ENCODE data around the gene CMSS1. TPM values are rescaled to one million over a fixed set of nuclear protein-coding genes. Genes with fewer than 3 reads are reported as not detected.

The CMSS1 gene
- total and polyA plus RNA-seq, 2 of the 13 experiments (the other 11 are each of a cell fraction or from before 2014, with no cell fraction given) = 6.4 to 48.7 TPM

- TF ChIP-seq, protein P1, sequence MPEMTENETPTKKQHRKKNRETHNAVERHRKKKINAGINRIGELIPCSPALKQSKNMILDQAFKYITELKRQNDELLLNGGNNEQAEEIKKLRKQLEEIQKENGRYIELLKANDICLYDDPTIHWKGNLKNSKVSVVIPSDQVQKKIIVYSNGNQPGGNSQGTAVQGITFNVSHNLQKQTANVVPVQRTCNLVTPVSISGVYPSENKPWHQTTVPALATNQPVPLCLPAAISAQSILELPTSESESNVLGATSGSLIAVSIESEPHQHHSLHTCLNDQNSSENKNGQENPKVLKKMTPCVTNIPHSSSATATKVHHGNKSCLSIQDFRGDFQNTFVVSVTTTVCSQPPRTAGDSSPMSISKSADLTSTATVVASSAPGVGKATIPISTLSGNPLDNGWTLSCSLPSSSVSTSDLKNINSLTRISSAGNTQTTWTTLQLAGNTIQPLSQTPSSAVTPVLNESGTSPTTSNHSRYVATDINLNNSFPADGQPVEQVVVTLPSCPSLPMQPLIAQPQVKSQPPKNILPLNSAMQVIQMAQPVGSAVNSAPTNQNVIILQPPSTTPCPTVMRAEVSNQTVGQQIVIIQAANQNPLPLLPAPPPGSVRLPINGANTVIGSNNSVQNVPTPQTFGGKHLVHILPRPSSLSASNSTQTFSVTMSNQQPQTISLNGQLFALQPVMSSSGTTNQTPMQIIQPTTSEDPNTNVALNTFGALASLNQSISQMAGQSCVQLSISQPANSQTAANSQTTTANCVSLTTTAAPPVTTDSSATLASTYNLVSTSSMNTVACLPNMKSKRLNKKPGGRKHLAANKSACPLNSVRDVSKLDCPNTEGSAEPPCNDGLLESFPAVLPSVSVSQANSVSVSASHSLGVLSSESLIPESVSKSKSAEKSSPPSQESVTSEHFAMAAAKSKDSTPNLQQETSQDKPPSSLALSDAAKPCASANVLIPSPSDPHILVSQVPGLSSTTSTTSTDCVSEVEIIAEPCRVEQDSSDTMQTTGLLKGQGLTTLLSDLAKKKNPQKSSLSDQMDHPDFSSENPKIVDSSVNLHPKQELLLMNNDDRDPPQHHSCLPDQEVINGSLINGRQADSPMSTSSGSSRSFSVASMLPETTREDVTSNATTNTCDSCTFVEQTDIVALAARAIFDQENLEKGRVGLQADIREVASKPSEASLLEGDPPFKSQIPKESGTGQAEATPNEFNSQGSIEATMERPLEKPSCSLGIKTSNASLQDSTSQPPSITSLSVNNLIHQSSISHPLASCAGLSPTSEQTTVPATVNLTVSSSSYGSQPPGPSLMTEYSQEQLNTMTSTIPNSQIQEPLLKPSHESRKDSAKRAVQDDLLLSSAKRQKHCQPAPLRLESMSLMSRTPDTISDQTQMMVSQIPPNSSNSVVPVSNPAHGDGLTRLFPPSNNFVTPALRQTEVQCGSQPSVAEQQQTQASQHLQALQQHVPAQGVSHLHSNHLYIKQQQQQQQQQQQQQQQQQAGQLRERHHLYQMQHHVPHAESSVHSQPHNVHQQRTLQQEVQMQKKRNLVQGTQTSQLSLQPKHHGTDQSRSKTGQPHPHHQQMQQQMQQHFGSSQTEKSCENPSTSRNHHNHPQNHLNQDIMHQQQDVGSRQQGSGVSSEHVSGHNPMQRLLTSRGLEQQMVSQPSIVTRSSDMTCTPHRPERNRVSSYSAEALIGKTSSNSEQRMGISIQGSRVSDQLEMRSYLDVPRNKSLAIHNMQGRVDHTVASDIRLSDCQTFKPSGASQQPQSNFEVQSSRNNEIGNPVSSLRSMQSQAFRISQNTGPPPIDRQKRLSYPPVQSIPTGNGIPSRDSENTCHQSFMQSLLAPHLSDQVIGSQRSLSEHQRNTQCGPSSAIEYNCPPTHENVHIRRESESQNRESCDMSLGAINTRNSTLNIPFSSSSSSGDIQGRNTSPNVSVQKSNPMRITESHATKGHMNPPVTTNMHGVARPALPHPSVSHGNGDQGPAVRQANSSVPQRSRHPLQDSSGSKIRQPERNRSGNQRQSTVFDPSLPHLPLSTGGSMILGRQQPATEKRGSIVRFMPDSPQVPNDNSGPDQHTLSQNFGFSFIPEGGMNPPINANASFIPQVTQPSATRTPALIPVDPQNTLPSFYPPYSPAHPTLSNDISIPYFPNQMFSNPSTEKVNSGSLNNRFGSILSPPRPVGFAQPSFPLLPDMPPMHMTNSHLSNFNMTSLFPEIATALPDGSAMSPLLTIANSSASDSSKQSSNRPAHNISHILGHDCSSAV (CRISPR knock-in tag; IDR thresholded peaks at IDR 0.05; ENCODE audit: borderline replicate concordance) = no peak
- peak; percentile 70; the same call in 1 of the 2 replicates for TF ChIP-seq ARNTL (CRISPR knock-in tag; IDR thresholded peaks at IDR 0.05)
- no peak for TF ChIP-seq PLRG1 (conservative IDR thresholded peaks at IDR 0.05)
- no peak for TF ChIP-seq NFKBIZ (CRISPR knock-in tag; IDR thresholded peaks at IDR 0.05)
- peak; percentile 65; the same call in 1 of the 2 replicates for TF ChIP-seq ZNF292 (CRISPR knock-in tag; IDR thresholded peaks at IDR 0.05; ENCODE audit: borderline replicate concordance, low read depth)
- TF ChIP-seq SNRNP70 (IDR thresholded peaks at IDR 0.05; ENCODE audit: low read depth, low read length) = no peak
- TF ChIP-seq ZNF30 (CRISPR knock-in tag; IDR thresholded peaks at IDR 0.05) = peak; percentile 47; the same call in 1 of the 2 replicates
- TF ChIP-seq RFX3 (CRISPR knock-in tag; IDR thresholded peaks at IDR 0.05) = no peak
- TF ChIP-seq, protein P2, sequence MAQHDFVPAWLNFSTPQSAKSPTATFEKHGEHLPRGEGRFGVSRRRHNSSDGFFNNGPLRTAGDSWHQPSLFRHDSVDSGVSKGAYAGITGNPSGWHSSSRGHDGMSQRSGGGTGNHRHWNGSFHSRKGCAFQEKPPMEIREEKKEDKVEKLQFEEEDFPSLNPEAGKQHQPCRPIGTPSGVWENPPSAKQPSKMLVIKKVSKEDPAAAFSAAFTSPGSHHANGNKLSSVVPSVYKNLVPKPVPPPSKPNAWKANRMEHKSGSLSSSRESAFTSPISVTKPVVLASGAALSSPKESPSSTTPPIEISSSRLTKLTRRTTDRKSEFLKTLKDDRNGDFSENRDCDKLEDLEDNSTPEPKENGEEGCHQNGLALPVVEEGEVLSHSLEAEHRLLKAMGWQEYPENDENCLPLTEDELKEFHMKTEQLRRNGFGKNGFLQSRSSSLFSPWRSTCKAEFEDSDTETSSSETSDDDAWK (CRISPR knock-in tag; IDR thresholded peaks at IDR 0.05) = no peak
- peak; percentile 47 for TF ChIP-seq ZBTB14 (CRISPR knock-in tag; IDR thresholded peaks at IDR 0.05)
- no peak for TF ChIP-seq RAD51 (IDR thresholded peaks at IDR 0.05; ENCODE audit: borderline replicate concordance)
- TF ChIP-seq CHD2 (IDR thresholded peaks at IDR 0.05; ENCODE audit: low read depth, low read length) = 0 out of 2 replicates have a peak, but pooled peaks have one; percentile 21
- TF ChIP-seq, protein P3, sequence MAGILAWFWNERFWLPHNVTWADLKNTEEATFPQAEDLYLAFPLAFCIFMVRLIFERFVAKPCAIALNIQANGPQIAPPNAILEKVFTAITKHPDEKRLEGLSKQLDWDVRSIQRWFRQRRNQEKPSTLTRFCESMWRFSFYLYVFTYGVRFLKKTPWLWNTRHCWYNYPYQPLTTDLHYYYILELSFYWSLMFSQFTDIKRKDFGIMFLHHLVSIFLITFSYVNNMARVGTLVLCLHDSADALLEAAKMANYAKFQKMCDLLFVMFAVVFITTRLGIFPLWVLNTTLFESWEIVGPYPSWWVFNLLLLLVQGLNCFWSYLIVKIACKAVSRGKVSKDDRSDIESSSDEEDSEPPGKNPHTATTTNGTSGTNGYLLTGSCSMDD (CRISPR knock-in tag; IDR thresholded peaks at IDR 0.05) = no peak
- no peak for TF ChIP-seq THYN1 (CRISPR knock-in tag; IDR thresholded peaks at IDR 0.05; ENCODE audit: borderline replicate concordance, low read depth)
- no peak for TF ChIP-seq REXO4 (CRISPR knock-in tag; IDR thresholded peaks at IDR 0.05; ENCODE audit: borderline replicate concordance)
- peak; percentile 65; the same call in 1 of the 2 replicates for TF ChIP-seq ZNF788 (CRISPR knock-in tag; IDR thresholded peaks at IDR 0.05; ENCODE audit: borderline replicate concordance)
- 0 out of 2 replicates have a peak, but pooled peaks have one; percentile 60 for TF ChIP-seq ISX (CRISPR knock-in tag; conservative IDR thresholded peaks at IDR 0.05)
These were observed at the start of gene CMSS1 (continued) for GRCh38 chr3:99817437-99818240.

Measured in HepG2 (cell line).